GM19324 (cell line): ENCODE results near the gene NME9.

Experiments used
- ATAC-seq: cut with Tn5 transposase; IDR thresholded peaks from one replicate; pipeline ENCODE4 v1.9.1; 2021; ENCODE audit warnings: mild to moderate bottlenecking, moderate library complexity; ENCODE audit not compliant: unreplicated experiment, low FRiP score

Gene NME9

GRCh38 chr3:138338244-138338643 lies 8.6 kb upstream of the NME9 start:
- no peak for ATAC-seq

- ATAC-seq, result no peak
Observed at GRCh38 chr3:138336454-138336999, 6.9 kb upstream of the NME9 start.

GRCh38 chr3:138334608-138335007 lies 5.0 kb upstream of the NME9 start:
- ATAC-seq, result no peak

DNA sequence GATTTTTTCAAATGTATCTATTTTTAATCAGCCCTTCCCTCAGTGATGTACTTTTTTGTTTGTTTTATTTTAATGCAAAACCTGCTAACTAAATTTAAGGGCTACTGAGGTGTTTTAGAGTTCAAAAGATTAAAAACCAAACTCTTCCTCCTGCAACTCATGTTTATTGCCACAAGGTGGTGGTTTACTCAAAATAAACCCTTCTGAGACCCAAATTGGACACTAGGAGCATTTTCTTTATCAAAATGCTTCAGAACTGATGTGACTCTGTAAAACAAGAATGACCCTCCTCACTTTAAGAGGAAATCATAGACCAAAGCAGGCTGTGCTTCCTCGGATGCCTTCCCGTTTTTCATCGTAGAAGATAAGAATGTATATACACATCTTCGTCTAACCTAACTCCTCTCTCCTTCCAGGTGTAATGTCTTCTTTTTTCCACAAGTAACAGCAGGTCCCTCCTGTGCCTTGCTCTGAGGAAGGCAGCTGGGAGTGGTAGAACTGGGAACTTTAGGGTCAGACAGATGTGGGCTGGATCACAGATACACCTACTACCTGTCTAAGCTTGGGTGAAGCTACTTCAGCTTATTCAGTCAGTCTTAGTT lies 2.9 kb upstream of the NME9 start:
- ATAC-seq, result no peak

DNA sequence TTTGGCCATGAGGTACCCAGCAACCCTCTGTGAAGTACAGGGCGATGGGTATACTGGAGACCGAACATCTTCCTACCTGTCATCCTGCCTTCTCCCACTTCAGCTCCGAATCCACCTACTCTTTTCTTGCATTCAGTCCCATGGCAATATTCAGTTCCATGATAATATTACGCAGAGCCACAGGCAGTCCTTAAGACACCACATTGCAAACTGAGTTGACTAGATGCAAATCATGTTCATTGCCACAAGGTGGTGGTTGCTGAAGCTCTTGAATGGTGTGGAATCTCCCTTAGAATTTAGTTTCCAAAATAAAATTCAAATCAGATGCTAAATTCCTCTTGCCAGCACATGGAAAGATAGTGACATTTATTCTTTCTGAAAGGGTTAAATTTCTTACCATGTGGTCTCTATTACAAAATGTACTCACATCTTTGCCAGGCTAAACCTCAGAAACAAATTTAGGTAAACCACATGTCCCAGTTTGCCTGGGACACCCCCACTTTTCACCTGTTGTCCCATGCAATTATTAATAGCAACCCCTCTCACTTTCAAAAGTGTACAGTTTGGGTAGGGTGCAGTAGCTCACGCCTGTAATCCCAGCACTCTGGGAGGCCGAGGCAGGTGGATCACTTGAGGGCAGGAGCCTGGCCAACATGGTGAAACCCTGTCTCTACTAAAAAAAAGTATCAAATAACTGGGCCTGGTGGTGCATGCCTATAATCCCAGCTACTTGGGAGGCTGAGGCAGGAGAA lies 1.7 kb upstream of the NME9 start:
- no peak for ATAC-seq

GRCh38 chr3:138329984-138330293 lies 288 bp upstream of the NME9 start:
- ATAC-seq, result no peak

- ATAC-seq, result no peak
Observed at GRCh38 chr3:138328341-138328740, 1.3 kb downstream of the NME9 start.

GRCh38 chr3:138327831-138328230 lies 1.8 kb downstream of the NME9 start:
- ATAC-seq, result no peak

DNA sequence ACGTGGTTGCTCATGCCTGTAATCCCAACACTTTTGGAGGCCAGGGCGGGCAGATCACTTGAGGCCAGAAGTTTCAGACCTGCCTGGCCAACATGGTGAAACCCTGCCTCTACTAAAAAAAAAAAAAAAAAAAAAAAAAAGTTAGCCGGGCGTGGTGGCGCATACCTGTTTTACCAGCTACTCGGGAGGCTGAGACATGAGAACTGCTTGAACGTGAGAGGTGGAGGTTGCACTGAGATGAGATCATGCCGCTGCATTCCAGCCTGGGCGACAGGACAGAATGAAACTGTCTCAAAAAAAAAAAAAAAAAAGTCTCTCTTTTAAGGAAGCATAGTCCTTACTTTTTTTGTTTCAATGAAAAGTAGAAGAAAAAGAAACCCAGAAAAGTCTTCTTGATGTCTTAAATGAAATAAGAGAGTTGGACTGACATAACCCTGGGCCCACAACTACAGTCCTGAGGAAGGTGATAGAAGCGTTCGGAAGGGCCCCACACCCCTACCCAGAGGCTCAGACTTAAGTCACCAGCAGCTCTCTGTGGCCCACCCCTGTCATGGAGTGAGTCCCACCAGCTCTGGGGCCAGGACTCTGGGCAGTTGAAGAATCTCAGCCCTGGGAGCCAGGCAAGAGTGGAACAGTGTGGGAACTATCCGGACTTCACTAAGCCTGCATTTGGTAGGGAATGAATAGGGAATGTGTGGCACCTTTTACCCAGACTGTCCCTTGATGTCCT lies 2.6 kb downstream of the NME9 start:
- no peak for ATAC-seq

DNA sequence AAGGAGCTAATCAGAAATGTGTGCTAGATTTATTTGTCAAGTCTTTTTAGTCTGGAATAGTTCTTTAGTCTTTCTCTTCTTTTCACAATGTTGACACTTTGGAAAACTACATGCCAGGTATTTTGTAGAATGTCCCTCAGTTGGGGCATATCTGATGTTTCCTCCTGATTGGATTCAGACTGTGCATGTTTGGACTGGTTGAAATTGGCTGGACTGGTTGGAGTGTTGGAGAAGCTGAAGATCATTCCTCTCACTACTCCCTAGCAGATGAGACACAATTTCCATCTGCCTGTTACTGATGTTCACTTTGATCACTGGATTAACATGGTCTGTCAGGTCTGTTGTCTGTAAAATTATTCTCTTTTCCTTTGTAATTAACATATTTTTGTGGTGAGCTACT lies 3.7 kb downstream of the NME9 start:
- ATAC-seq, result no peak

GRCh38 chr3:138323971-138324370 lies 5.7 kb downstream of the NME9 start:
- ATAC-seq, result no peak

- no peak for ATAC-seq
Observed at GRCh38 chr3:138317687-138318086, 12.0 kb downstream of the NME9 start.

GRCh38 chr3:138314751-138315150 lies 14.9 kb downstream of the NME9 start:
- no peak for ATAC-seq

DNA sequence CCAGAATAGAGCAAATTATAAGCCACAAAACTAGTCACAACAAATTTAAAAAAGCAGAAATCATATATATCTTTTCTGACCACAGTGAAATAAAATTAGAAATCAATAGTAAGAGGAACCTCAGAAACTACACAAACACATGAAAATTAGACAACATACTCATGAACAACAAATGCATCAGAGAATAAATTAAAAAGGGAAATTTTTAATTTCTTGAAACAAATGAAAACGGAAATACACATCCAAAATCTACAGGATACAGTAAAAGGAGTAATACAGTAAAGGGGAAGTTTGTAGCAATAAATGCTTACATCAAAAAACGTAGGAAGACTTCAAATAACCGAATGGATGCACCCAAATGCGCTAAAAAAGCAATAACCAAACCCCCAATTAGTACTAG lies 19.2 kb downstream of the NME9 start:
- ATAC-seq, result no peak

DNA sequence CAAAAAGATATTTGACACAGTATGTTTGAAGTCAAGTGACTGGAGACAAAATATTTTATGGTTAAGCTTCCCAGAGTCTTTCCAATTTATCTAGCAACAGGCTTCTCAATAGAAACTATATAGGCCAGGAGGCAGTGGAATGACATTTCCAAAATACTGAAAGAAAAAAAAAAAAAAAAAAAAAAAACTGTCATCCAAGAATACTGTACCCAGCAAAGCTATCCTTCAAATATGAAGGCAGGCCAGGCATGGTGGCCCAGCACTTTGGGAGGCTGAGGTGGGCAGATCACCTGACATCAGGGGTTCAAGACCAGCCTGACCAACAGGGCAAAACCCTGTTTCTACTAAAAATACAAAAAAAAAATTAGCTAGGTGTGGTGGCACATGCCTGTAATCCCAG lies 20.9 kb downstream of the NME9 start:
- ATAC-seq, result no peak

DNA sequence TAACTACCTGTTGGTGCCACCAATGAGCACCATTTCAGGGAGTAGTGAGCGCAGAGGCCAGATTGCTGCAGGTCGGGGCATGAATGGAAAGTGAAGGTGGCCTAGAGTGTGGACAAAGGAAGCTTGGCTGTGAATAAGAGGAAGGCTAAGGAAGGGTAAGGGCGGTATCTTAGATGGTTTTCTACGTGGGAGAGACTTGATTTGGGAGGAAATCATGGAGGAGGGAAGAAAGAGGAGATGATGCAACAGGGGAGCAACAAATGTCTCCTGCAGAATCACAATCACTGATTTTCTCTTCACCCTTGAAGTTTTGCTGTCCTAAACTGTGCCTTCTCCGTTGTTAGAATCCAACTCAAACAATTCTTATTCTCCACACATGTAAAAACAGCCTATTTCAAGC lies 21.8 kb downstream of the NME9 start:
- ATAC-seq, result no peak

DNA sequence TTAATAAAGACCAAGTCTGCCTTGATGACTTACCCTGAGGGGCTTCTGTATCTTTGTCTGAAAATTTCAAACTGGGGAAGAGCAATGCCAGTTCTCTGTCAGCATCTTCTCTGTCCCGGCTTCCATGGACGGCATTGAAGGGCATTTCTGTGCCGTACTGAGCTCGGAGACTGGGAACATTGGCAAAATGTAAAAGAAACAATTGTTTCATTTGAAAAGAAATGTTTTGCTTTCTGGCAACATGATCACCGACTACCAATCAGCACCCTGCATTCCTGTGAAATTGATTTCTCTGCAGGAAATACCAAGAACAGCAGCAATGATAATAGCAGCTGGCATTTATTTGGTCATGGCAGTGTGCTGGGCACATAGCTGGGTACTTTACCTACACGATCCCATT lies 26.2 kb downstream of the NME9 start:
- no peak for ATAC-seq

DNA sequence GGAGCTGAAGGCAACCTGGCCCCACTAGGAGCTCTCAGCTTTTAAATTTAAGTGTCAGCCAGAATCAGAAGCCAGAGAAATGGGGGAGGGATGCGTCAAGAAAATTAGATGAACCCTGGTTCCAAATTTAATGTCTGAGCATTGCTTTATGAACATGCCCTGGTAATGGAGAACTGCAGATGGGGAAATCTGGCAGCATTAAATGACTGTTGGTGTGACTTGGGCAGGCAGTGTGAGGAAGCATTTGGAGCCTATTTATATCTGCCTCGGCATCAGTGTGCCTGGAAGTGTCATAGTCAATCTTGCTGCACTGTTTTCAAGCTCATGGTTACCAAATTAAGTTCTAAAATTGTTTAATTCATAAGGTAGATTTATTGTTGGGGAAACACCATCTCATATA lies 29.0 kb downstream of the NME9 start:
- ATAC-seq, result no peak

DNA sequence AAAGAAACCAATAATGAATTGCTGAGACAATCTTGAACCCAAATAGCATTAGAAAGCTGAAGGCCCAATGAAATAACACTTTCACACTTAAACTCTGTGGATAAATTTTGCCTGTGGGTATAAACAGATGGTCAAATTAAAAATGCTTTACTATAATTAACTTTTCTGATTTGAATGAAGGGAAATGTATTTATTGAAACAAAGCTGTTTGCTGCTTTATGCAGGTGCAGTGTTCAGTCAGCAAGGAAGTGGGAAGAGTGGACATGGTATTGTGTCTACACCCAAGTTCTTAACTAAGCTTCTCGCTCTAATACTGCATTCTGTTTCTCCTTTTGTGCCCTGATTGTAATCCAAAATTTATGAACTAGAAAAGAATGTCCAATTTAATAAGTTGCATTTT lies 31.8 kb downstream of the NME9 start:
- ATAC-seq, result no peak

GRCh38 chr3:138297059-138297607 lies 32.5 kb downstream of the NME9 start:
- ATAC-seq, result no peak

DNA sequence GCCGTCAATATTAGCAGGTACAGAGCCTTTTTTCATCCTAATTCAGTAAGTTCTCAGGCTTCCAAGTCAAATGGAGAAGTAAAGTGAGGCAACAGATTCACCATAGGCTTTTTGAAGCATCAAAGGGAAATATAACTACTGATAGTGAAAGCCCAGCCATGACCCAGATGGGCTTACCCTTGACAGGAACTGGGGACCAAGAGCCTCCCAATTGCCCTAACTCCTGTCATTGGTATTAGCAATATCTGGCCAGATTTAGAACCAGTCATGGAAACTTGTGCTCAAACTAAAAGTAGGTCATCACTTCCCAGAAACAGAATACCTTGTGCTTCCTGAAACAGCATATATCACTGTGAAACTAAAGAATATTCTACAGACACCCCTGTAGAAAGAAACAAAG lies 33.0 kb downstream of the NME9 start:
- ATAC-seq, result no peak
